ENCODE measurements around the gene FOXP1.

FOXP1 gene

DNA sequence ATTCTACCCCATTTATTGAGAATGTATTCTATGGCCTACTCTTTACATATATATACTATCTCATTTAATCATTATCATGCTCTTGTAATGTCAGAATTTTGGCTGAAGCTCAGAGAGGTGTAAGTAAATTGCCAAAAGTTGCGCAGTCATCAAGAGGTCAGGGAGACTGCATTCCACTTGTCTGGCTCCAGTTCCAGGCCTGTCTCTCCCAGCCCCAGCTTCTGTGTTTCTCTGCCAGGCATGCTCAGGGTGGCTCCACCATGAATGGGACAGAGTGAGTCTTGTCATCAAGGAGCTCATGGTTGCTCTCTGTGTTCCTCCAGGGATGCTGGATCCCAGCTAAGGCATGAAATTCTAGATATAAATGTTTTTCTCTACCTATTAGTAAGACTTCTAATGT, 635.9 kb downstream of the FOXP1 start:
- ATAC-seq (ENCODE audit: low read depth) (no peak), DNase-seq (ENCODE audit: low spot score) (no peak)
- no peaks in the 10 kb centered on the region for H3K9me3 ChIP-seq (ENCODE audit: severe bottlenecking)
- no peak overlapping the region for H3K4me3 ChIP-seq (ENCODE audit: severe bottlenecking)
- H3K36me3 ChIP-seq (ENCODE audit: low read depth): no peaks in the 10 kb centered on the region
- H3K4me1 ChIP-seq (ENCODE audit: insufficient read depth, poor library complexity, severe bottlenecking): no peaks in the 10 kb centered on the region
- TF ChIP-seq CTCF (IDR thresholded peaks at IDR 0.05; ENCODE audit: poor library complexity, severe bottlenecking): no peak
- no peak overlapping the region for H3K27ac ChIP-seq (ENCODE audit: poor library complexity, severe bottlenecking)
- no peaks in the 10 kb centered on the region for H3K27me3 ChIP-seq (ENCODE audit: insufficient read depth, poor library complexity, severe bottlenecking)

DNA sequence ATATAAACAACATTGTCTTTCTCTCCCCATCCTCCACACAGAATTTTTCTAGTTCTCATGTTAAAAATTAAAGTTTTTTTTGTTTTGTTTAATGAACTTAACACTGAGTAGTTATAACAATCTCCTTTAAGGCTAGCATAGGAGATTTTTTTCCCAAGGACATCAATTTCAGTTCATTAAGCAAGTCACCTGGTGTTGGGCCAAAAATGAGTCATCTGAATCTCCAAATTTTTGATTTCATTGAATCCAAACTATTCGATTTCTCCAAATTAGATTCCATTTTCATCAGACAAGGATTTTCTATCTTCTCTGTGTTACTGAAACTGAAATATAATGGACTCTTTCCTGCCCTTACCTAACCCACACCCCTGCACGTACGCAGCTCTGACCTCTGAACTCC, 639.6 kb downstream of the FOXP1 start:
- Histone ChIP-seq H3K4me3 (ENCODE audit: severe bottlenecking) (no peak overlapping the region), H3K27ac (ENCODE audit: poor library complexity, severe bottlenecking) (no peak overlapping the region), H3K4me1 (ENCODE audit: insufficient read depth, poor library complexity, severe bottlenecking) (no peaks in the 10 kb centered on the region), H3K9me3 (ENCODE audit: severe bottlenecking) (no peaks in the 10 kb centered on the region), H3K36me3 (ENCODE audit: low read depth) (no peaks in the 10 kb centered on the region; the same call in 1 of the 2 replicates), H3K27me3 (ENCODE audit: insufficient read depth, poor library complexity, severe bottlenecking) (no peaks in the 10 kb centered on the region)
- ATAC-seq (ENCODE audit: low read depth) (no peak), DNase-seq (ENCODE audit: low spot score) (no peak)
- TF ChIP-seq CTCF (IDR thresholded peaks at IDR 0.05; ENCODE audit: poor library complexity, severe bottlenecking): no peak

DNA sequence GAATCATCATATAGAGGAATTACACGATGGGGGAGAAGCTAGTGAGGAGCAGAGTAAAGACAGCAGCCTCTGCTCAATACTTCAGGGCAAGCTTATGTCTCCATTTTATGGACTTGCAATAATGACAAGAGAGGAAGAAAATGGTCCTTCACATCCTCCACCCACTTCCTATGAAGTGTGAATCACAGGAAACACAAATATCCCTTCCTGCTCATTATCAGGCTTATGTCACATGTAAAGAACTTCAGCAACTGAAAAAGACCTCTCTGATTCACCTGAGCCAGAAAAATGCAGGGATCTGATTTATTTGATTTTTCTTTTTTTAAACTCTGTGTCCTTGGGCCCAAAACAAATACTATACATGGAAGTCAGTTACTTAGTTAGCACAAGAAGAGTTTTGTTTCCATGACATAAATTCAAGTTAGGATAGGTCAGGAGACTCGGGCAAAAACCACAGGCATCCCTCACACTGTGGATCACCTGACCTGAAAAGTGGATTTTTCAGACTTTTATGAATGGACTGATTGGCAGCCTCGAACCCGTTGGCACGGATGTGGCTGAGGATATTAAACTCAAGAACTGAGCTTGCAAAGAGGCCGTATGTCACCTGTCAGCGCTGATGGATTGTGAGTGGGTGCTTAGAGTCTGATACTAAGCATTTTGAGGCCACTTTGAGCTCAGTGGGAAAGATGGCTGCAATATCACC, 650.3 kb downstream of the FOXP1 start:
- ATAC-seq (ENCODE audit: low read depth) (no peak), DNase-seq (ENCODE audit: low spot score) (no peak)
- no peak for TF ChIP-seq CTCF (IDR thresholded peaks at IDR 0.05; ENCODE audit: poor library complexity, severe bottlenecking)
- no peaks in the 10 kb centered on the region for H3K36me3 ChIP-seq (ENCODE audit: low read depth)
- no peak overlapping the region for H3K4me3 ChIP-seq (ENCODE audit: severe bottlenecking)
- H3K27ac ChIP-seq (ENCODE audit: poor library complexity, severe bottlenecking): peak overlapping the region; percentile 14
- H3K4me1 ChIP-seq (ENCODE audit: insufficient read depth, poor library complexity, severe bottlenecking): peaks cover 6% of the 10 kb centered on the region
- no peaks in the 10 kb centered on the region for H3K9me3 ChIP-seq (ENCODE audit: severe bottlenecking)
- no peaks in the 10 kb centered on the region for H3K27me3 ChIP-seq (ENCODE audit: insufficient read depth, poor library complexity, severe bottlenecking)

DNA sequence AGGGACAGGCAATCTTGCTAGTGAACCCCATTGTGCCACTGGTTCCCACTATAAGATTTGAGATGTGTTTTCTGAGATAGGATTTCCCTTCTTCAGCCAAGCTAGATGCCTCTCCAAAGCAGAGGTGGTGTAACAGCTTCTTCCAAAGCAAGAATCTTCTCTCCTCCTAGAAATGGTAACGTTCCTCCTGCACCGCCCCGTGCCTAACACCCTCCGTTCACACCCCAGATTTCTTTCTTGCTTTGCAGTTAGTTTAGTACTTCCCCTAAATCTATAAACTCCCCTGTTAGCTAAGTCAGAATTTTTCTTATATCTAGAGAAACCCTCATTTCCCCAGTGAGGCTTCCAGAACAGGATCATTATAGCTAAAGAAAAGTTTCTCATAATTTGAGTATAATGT, 653.5 kb downstream of the FOXP1 start:
- DNase-seq (ENCODE audit: low spot score): no peak

More for the DNA sequence above, 653.5 kb downstream of the FOXP1 start:
- H3K27ac ChIP-seq (ENCODE audit: poor library complexity, severe bottlenecking): no peak overlapping the region
- no peak for TF ChIP-seq CTCF (IDR thresholded peaks at IDR 0.05; ENCODE audit: poor library complexity, severe bottlenecking)
- peaks cover 6% of the 10 kb centered on the region for H3K4me1 ChIP-seq (ENCODE audit: insufficient read depth, poor library complexity, severe bottlenecking)
- no peaks in the 10 kb centered on the region for H3K27me3 ChIP-seq (ENCODE audit: insufficient read depth, poor library complexity, severe bottlenecking)
- H3K36me3 ChIP-seq (ENCODE audit: low read depth): no peaks in the 10 kb centered on the region
- ATAC-seq (ENCODE audit: low read depth): no peak
- H3K4me3 ChIP-seq (ENCODE audit: severe bottlenecking): no peak overlapping the region
- H3K9me3 ChIP-seq (ENCODE audit: severe bottlenecking): no peaks in the 10 kb centered on the region
